Retinal pigment epithelial cell (primary cell): ENCODE data around the gene NTRK3.

Experiments used
- DNase-seq: peaks from one replicate; pipeline ENCODE4 v3.0.0-alpha.2; 2010; ENCODE audit warnings: low read depth
- H3K4me3 ChIP-seq: 2 replicates; pipeline ENCODE4 v1.5.1; 2011; ENCODE audit warnings: mild to moderate bottlenecking, low read length, control low read depth, moderate library complexity
- CTCF ChIP-seq: conservative IDR thresholded peaks from 2 replicates; pipeline ENCODE4 v1.5.1; 2011; ENCODE audit warnings: low read depth, low read length, control low read depth, inconsistent platforms

Gene NTRK3

GRCh38 chr15:88178631-88179030, 77.9 kb downstream of the NTRK3 start:
- no peak overlapping the region for H3K4me3 ChIP-seq
- DNase-seq, result no peak
- TF ChIP-seq CTCF, result no peak

DNA sequence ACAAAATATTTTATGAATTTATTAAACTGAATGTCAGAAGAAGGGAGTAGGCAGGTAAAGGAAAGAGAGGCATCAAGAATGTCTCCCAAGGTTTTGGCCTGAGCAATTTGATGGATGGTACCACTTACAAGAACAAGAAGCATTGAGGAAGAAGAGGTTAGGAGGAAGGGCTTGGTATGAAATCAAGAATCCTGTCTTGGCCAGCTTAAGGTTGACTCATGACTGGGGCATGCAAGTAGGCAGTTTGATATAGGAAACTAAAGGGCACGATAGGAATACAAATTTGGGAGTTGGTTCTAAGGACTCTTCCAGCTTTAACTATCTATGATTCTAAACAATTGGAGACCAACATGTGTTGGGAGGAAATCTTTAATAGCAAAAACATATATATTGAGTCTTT, 79.1 kb downstream of the NTRK3 start:
- no peak overlapping the region for H3K4me3 ChIP-seq
- no peak for TF ChIP-seq CTCF
- no peak for DNase-seq

GRCh38 chr15:88174571-88174970, 82.0 kb downstream of the NTRK3 start:
- DNase-seq, result no peak
- H3K4me3 ChIP-seq, result no peak overlapping the region
- TF ChIP-seq CTCF, result no peak

DNA sequence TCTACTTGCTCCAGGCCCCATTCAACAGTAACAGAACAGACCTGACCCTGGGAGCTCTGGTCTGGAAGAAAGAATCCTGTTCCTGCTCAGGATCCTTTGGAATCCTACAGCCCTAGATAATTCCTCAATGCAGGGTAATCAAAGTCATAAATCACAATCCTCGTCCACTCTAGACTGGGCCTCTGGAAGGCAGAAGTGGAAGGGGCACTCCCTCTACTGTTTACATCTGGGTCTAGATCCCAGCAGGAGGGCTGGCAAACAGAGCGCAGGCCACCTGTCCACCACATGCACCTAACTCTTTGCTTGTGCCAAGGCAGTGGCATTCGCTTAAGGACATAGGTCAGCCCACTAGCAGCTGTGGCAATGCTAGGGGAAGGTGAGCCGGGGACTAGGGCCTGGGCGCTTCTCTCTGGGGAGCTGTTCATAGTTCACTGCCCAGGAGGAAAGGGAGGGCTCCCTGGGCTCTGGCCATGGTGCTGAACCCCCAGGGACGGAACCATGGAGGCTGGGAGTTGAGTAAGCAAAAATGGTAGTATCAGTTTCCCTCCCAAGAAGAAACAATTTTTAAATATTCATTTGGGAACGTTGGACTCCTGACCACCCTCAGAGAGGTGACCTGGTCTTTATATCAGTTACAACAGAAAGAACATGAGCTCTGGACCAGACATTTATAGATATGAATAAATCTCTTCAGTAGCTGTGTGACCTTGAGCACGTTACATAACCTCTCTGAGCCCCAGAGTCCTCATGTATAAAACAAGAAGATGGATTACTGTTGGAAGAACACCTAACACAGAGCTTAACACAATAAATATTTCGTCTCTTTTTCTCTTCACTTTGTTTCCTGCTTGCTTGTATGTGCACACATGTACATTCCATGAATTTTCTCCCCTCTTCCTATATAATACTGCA, 90.2 kb downstream of the NTRK3 start:
- H3K4me3 ChIP-seq, result no peak overlapping the region
- DNase-seq, result no peak
- TF ChIP-seq CTCF, result no peak

DNA sequence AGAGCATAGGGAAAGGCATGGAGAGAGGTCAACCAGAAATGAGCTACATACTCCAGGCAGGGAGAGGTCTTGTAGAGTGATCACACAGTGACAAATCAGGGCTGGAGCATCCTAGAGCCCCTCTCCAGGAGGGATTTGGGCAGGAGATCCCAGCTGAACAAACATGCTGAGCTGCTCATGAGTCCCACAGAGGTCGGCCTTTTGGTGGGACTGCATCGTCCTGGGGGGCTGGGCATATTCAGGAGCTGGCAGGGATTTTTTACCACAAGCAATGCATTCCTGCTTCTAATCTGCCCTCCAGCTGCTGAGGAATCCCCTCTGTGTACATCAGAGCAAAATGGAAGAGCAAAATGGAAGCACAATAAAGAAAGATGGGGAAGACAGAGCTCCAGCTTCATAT, 94.9 kb downstream of the NTRK3 start:
- no peak overlapping the region for H3K4me3 ChIP-seq
- TF ChIP-seq CTCF, result no peak
- no peak for DNase-seq

- no peak for DNase-seq
- TF ChIP-seq CTCF, result no peak
These were observed 101.2 kb downstream of the NTRK3 start for GRCh38 chr15:88155310-88155709.

DNA sequence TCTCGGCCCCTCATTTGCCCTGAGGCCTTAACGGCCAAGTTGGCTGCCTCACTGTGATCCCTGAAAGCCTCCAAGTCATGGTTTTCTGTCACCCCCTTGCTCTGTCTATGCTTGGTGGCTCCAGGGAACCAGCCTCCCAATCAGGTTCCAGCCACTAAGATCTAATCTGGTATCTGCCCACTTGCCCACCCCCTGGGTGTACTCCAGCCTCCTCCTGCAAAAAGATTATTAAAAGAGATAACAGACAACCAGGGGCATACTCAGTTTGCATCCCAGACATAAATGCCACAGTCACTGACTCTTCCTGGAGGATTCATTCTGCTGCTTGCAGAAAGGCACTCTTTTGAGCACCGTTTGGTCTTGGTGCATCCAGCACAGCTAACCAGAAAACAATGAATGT, 103.9 kb downstream of the NTRK3 start:
- DNase-seq, result no peak
- no peak for TF ChIP-seq CTCF
- H3K4me3 ChIP-seq, result no peak overlapping the region

More at GRCh38 chr15:88155310-88155709, 101.2 kb downstream of the NTRK3 start:
- H3K4me3 ChIP-seq, result no peak overlapping the region
